ENCODE measurements around the gene XCL1. TPM values are rescaled to one million over a fixed set of nuclear protein-coding genes. Genes with fewer than 3 reads are reported as not detected.

XCL1 gene
- total and polyA plus RNA-seq, 2 experiments from 2014 or later: 0.24 TPM; not detected in 1

GRCh38 chr1:168605443-168605842 lies 29.0 kb downstream of the XCL1 start:
- no peaks in the 10 kb centered on the region for H3K36me3 ChIP-seq (ENCODE audit: insufficient read depth)
- Mint-ChIP-seq H3K27me3 (ENCODE audit: insufficient read depth, low read depth, poor library complexity) (peaks cover 3% of the 10 kb centered on the region), H3K36me3 (ENCODE audit: low read depth) (no peaks in the 10 kb centered on the region), H3K9me3 (no peaks in the 10 kb centered on the region), H3K4me3 (no peak overlapping the region), H3K4me1 (peaks cover 10% of the 10 kb centered on the region), H3K27ac (no peak overlapping the region)
- H3K27me3 ChIP-seq (ENCODE audit: insufficient read depth): no peaks in the 10 kb centered on the region
- H2AFZ ChIP-seq: no peak overlapping the region
- no peak overlapping the region for H3K4me2 ChIP-seq
- DNase-seq (ENCODE audit: low spot score): no peak
- H4K20me1 ChIP-seq (replicated peaks; ENCODE audit: insufficient read depth): no peaks in the 10 kb centered on the region
- no peaks in the 10 kb centered on the region for H3K9me2 ChIP-seq (ENCODE audit: insufficient read depth)
- H3K4me3 ChIP-seq: no peak overlapping the region
- peaks cover 4% of the 10 kb centered on the region; the same call in 1 of the 2 replicates for H3K4me1 ChIP-seq (ENCODE audit: insufficient read depth)
- no peak overlapping the region for H3K27ac ChIP-seq (ENCODE audit: low read depth)
- ATAC-seq: no peak
- TF ChIP-seq ZNF114 (CRISPR knock-in tag; IDR thresholded peaks at IDR 0.05) (no peak), POLR2AphosphoS5 (IDR thresholded peaks at IDR 0.05; ENCODE audit: low read depth) (no peak), JUNB (IDR thresholded peaks at IDR 0.05; ENCODE audit: unreplicated experiment) (no peak), ETS1 (IDR thresholded peaks at IDR 0.05) (no peak), CREB1 (CRISPR knock-in tag; IDR thresholded peaks at IDR 0.05; ENCODE audit: low read depth) (no peak), CTCF (conservative IDR thresholded peaks at IDR 0.05; ENCODE audit: low read depth in 2 of 2) (no peak), EZH2 (IDR thresholded peaks at IDR 0.05; ENCODE audit: low read depth, unreplicated experiment) (no peak), ZNF462 (CRISPR knock-in tag; IDR thresholded peaks at IDR 0.05) (no peak), NANOG (IDR thresholded peaks at IDR 0.05; ENCODE audit: borderline replicate concordance) (no peak), STAT1 (IDR thresholded peaks at IDR 0.05; ENCODE audit: unreplicated experiment) (no peak), ZNF331 (CRISPR knock-in tag; IDR thresholded peaks at IDR 0.05; ENCODE audit: low read depth) (no peak), EZH2phosphoT487 (IDR thresholded peaks at IDR 0.05; ENCODE audit: unreplicated experiment) (no peak)
- TF ChIP-seq, protein P1, sequence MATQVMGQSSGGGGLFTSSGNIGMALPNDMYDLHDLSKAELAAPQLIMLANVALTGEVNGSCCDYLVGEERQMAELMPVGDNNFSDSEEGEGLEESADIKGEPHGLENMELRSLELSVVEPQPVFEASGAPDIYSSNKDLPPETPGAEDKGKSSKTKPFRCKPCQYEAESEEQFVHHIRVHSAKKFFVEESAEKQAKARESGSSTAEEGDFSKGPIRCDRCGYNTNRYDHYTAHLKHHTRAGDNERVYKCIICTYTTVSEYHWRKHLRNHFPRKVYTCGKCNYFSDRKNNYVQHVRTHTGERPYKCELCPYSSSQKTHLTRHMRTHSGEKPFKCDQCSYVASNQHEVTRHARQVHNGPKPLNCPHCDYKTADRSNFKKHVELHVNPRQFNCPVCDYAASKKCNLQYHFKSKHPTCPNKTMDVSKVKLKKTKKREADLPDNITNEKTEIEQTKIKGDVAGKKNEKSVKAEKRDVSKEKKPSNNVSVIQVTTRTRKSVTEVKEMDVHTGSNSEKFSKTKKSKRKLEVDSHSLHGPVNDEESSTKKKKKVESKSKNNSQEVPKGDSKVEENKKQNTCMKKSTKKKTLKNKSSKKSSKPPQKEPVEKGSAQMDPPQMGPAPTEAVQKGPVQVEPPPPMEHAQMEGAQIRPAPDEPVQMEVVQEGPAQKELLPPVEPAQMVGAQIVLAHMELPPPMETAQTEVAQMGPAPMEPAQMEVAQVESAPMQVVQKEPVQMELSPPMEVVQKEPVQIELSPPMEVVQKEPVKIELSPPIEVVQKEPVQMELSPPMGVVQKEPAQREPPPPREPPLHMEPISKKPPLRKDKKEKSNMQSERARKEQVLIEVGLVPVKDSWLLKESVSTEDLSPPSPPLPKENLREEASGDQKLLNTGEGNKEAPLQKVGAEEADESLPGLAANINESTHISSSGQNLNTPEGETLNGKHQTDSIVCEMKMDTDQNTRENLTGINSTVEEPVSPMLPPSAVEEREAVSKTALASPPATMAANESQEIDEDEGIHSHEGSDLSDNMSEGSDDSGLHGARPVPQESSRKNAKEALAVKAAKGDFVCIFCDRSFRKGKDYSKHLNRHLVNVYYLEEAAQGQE (IDR thresholded peaks at IDR 0.05; ENCODE audit: unreplicated experiment): no peak
- H3K79me2 ChIP-seq (replicated peaks; ENCODE audit: insufficient read depth): no peaks in the 10 kb centered on the region
- H3F3A ChIP-seq (replicated peaks; ENCODE audit: low read depth): no peaks in the 10 kb centered on the region

All from GM23338 (cell line).